Fibroblast of lung (primary cell): Measurements from ENCODE around the gene MTA1. TPM values are rescaled to one million over a fixed set of nuclear protein-coding genes. Genes with fewer than 3 reads are reported as not detected.
A peak's percentile ranks its signal among the peaks of the same experiment; 100 is the strongest.

Experiments used
- DNase-seq, 2 donors: peaks; one replicate each; pipeline versions ENCODE4 v3.0.0 to v3.0.0-alpha.2; 2010; ENCODE audit warnings: low read depth in 2 of 2
- H2AFZ ChIP-seq: 2 replicates; pipeline ENCODE4 v1.5.1; 2012; ENCODE audit warnings: low read length, control low read depth, inconsistent platforms
- H3K27ac ChIP-seq: 2 replicates; pipeline ENCODE4 v1.5.1; 2011; ENCODE audit warnings: low read length, control low read depth; ENCODE audit not compliant: insufficient read depth
- H3K27me3 ChIP-seq: 2 replicates; pipeline ENCODE4 v1.5.1; 2011; ENCODE audit warnings: mild to moderate bottlenecking, low read length; ENCODE audit not compliant: control insufficient read depth, insufficient read depth
- H3K36me3 ChIP-seq: 2 replicates; pipeline ENCODE4 v1.5.1; 2011; ENCODE audit warnings: low read length; ENCODE audit not compliant: control insufficient read depth, insufficient read depth
- H3K4me1 ChIP-seq: 2 replicates; pipeline ENCODE4 v1.5.1; 2011; ENCODE audit warnings: low read length; ENCODE audit not compliant: control insufficient read depth, insufficient read depth; ENCODE audit errors: extremely low read depth
- H3K4me2 ChIP-seq: 2 replicates; pipeline ENCODE4 v1.5.1; 2011; ENCODE audit warnings: low read length, control low read depth; ENCODE audit not compliant: insufficient read depth; ENCODE audit errors: extremely low read depth
- H3K4me3 ChIP-seq, 4 experiments: fragments of 200-600 bp in 1 of 4; sonication (generic) in 1 of 4; replicated peaks in 1 of 4; 2 replicates each; pipeline ENCODE4 v1.5.1; 2011 to 2016; ENCODE audit warnings: low read length in 4 of 4, low read depth in 3 of 4, mild to moderate bottlenecking in 3 of 4, control low read depth in 2 of 4, inconsistent platforms in 1 of 4, mixed read lengths in 1 of 4; ENCODE audit not compliant: insufficient read depth in 1 of 4; ENCODE audit errors: control extremely low read depth in 1 of 4
- H3K79me2 ChIP-seq: 2 replicates; pipeline ENCODE4 v1.5.1; 2012; ENCODE audit warnings: mild to moderate bottlenecking, low read length, inconsistent platforms; ENCODE audit not compliant: control insufficient read depth, insufficient read depth
- H3K9ac ChIP-seq: 2 replicates; pipeline ENCODE4 v1.5.1; 2011; ENCODE audit warnings: mild to moderate bottlenecking, low read length, control low read depth; ENCODE audit not compliant: insufficient read depth
- H3K9me3 ChIP-seq: 2 replicates; pipeline ENCODE4 v1.5.1; 2012; ENCODE audit warnings: low read depth, low read length; ENCODE audit not compliant: control insufficient read depth, insufficient read depth
- H4K20me1 ChIP-seq: 2 replicates; pipeline ENCODE4 v1.5.1; 2011; ENCODE audit warnings: low read length; ENCODE audit not compliant: control insufficient read depth, insufficient read depth; ENCODE audit errors: extremely low read depth
- EZH2 ChIP-seq: IDR thresholded peaks from 2 replicates; pipeline ENCODE4 v1.5.1; 2012; ENCODE audit warnings: low read length, control low read depth, mild to moderate bottlenecking; ENCODE audit errors: missing control alignments
- polyA plus RNA-seq, 2 donors: library from polyadenylated mRNA; depleted of rRNA in 1 of 2; stranded (reverse) in 1 of 2; unstranded in 1 of 2; fragments of >200 nt; gene quantifications; 2 replicates each; pipeline ENCODE4 v1.2.1, GENCODE V29; 2011 to 2012; ENCODE audit warnings: missing spikeins in 1 of 2
- total RNA-seq: library from RNA; depleted of rRNA; stranded (reverse); fragments of >200 nt; gene quantifications from 2 replicates; pipeline ENCODE4 v1.2.1, GENCODE V29; 2014
- TF ChIP-seq, protein P1 (sequence below), 2 donors: IDR thresholded peaks in 1 of 2; conservative IDR thresholded peaks in 1 of 2; 1 replicate in 1 of 2; 2 replicates in 1 of 2; pipeline ENCODE4 v1.5.1; 2011 to 2012; ENCODE audit warnings: low read length in 2 of 2, control low read depth in 1 of 2, inconsistent platforms in 1 of 2, low read depth in 1 of 2, mild to moderate bottlenecking in 1 of 2

The MTA1 gene
- total and polyA plus RNA-seq, 2 donors (not counting 1 experiment from before 2014, with no cell fraction given): 28.6 to 29.7 TPM

- no peaks in the 10 kb centered on the region for H3K9me3 ChIP-seq
- TF ChIP-seq EZH2: no peak
- TF ChIP-seq, protein P1, sequence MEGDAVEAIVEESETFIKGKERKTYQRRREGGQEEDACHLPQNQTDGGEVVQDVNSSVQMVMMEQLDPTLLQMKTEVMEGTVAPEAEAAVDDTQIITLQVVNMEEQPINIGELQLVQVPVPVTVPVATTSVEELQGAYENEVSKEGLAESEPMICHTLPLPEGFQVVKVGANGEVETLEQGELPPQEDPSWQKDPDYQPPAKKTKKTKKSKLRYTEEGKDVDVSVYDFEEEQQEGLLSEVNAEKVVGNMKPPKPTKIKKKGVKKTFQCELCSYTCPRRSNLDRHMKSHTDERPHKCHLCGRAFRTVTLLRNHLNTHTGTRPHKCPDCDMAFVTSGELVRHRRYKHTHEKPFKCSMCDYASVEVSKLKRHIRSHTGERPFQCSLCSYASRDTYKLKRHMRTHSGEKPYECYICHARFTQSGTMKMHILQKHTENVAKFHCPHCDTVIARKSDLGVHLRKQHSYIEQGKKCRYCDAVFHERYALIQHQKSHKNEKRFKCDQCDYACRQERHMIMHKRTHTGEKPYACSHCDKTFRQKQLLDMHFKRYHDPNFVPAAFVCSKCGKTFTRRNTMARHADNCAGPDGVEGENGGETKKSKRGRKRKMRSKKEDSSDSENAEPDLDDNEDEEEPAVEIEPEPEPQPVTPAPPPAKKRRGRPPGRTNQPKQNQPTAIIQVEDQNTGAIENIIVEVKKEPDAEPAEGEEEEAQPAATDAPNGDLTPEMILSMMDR (conservative IDR thresholded peaks at IDR 0.05 in 1 of 2, IDR thresholded peaks at IDR 0.05 in 1 of 2; ENCODE audit: low read depth in 1 of 2, low read length in 2 of 2): no peak
- DNase-seq: no peak
- no peak overlapping the region for H3K9ac ChIP-seq
- no peaks in the 10 kb centered on the region for H3K36me3 ChIP-seq
- H3K79me2 ChIP-seq: peaks cover 3% of the 10 kb centered on the region
- no peak overlapping the region for H2AFZ ChIP-seq
- H3K4me2 ChIP-seq: peak overlapping the region; percentile 59
- peak overlapping the region in 2 of 4 experiments; percentile 3 to 59 for H3K4me3 ChIP-seq
- H3K4me1 ChIP-seq: peaks cover 4% of the 10 kb centered on the region
- H4K20me1 ChIP-seq: no peaks in the 10 kb centered on the region
- H3K27me3 ChIP-seq: peaks cover 5% of the 10 kb centered on the region
- H3K27ac ChIP-seq: no peak overlapping the region
Observed at GRCh38 chr14:105492031-105492970, 72.7 kb downstream of the MTA1 start.

DNA sequence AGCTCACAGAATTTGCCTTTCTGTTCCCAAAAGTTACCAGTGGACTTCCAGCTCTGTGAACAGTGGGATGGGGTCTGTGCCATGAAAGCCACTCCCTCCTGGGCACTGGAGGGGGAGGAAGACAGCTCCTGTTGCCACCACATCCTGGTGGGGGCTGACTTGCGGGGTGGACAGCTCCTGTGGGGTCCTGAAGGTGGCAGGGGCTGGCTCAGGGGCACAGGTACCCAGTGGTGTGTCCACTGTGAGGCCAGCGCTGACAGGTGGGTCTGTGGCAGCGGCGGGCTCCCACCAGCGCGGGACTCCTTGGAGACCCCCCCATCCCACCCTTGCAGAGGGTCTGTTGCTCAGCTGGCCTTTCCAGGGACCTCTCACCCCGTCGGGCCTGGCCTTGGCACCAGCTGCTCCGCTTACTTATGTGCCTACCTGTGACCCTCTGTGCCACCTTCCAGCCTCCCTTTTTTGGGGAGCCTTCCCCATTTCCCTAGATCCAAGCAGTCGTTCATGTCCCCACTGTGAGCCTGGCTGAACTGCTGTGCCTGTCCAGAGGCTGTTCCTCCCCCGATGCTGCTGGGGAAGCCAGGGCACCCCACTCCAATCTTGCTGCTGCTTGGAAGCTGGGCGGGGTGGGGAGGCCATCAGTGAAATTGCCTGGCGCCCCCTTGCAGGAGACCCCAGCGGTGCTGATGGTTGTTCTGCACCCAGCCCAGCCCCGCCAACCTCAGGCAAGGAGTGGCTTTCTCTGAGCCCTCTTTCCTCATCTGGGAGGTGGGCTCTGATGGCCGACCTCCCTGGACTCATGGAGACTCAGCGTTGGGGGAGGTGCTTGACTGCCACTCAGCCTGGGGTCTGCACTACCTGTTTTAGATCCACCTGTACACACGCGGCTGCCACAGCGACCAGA lies 73.6 kb downstream of the MTA1 start:
- Histone ChIP-seq H3K9ac (no peak overlapping the region), H3K79me2 (peaks cover 3% of the 10 kb centered on the region), H3K4me3 (no peak overlapping the region), H2AFZ (no peak overlapping the region), H3K9me3 (no peaks in the 10 kb centered on the region), H4K20me1 (no peaks in the 10 kb centered on the region), H3K4me1 (peaks cover 4% of the 10 kb centered on the region), H3K27me3 (no peaks in the 10 kb centered on the region), H3K36me3 (no peaks in the 10 kb centered on the region), H3K27ac (no peak overlapping the region), H3K4me2 (no peak overlapping the region)
- DNase-seq: no peak
- TF ChIP-seq EZH2: no peak
- TF ChIP-seq, protein P1 (conservative IDR thresholded peaks at IDR 0.05 in 1 of 2, IDR thresholded peaks at IDR 0.05 in 1 of 2; ENCODE audit: low read depth in 1 of 2, low read length in 2 of 2): no peak
